NCI-H2227 treated with DMSO at 0.1 percent for 48 hours (cell line): ENCODE data around the gene CSRNP3.
A peak's percentile ranks its signal among the peaks of the same experiment; 100 is the strongest.

Source experiments
- DNase-seq: peaks from one replicate; lab custom pipeline; 2025; lab: John Stamatoyannopoulos, UW

Gene CSRNP3, protein sequence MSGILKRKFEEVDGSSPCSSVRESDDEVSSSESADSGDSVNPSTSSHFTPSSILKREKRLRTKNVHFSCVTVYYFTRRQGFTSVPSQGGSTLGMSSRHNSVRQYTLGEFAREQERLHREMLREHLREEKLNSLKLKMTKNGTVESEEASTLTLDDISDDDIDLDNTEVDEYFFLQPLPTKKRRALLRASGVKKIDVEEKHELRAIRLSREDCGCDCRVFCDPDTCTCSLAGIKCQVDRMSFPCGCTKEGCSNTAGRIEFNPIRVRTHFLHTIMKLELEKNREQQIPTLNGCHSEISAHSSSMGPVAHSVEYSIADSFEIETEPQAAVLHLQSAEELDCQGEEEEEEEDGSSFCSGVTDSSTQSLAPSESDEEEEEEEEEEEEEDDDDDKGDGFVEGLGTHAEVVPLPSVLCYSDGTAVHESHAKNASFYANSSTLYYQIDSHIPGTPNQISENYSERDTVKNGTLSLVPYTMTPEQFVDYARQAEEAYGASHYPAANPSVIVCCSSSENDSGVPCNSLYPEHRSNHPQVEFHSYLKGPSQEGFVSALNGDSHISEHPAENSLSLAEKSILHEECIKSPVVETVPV

GRCh38 chr2:165469417-165469816, at the start of gene CSRNP3:
Gene CSRNP3 (plus strand): TSS chr2:165469698. CDS start chr2:165595066, 125,368 bp downstream.
- peak; percentile 99 for DNase-seq

DNA sequence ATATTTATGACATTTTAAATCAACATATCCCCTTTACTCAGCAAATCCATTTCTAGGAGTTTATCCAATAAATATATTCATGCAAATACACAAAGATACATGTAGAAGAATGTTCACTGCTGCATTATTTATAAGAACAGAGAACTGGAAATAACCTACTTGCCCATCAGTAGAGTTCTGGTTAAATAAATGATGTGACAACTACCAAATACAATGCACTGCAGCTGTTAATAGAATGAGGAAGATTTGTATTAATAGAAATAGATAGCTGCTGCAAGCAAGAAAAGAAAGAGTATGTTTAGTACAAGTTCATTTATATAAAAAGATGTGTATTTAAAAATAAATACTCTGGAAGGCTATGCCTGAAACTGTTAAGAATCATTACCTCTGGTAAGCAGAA, 49.3 kb upstream of the CSRNP3 start:
- no peak for DNase-seq

- no peak for DNase-seq
These were observed 46.4 kb upstream of the CSRNP3 start for GRCh38 chr2:165423081-165423480.

GRCh38 chr2:165425556-165425955, 43.9 kb upstream of the CSRNP3 start:
- no peak for DNase-seq

DNA sequence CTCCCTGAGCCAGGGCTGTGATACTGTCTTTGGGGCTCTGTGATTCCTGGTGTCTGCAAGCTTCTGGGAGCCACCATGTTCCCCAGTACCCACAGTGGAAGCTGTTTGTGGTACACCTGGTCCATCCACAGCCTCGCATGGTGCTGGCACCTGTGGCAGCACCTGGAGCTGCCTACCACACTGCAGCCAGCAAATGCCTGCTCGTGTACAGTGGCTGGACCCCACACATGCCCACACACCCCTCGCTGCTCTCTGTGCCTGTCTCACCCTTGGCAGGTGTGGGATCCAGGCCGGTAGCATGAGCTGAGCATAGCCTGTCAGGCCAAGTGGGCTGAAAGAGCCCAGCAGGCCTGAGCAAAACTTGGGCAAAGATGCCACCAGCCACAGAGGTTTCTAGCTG, 41.8 kb upstream of the CSRNP3 start:
- DNase-seq: no peak

GRCh38 chr2:165428926-165429325, 40.6 kb upstream of the CSRNP3 start:
- no peak for DNase-seq

GRCh38 chr2:165431014-165431413, 38.5 kb upstream of the CSRNP3 start:
- no peak for DNase-seq

DNA sequence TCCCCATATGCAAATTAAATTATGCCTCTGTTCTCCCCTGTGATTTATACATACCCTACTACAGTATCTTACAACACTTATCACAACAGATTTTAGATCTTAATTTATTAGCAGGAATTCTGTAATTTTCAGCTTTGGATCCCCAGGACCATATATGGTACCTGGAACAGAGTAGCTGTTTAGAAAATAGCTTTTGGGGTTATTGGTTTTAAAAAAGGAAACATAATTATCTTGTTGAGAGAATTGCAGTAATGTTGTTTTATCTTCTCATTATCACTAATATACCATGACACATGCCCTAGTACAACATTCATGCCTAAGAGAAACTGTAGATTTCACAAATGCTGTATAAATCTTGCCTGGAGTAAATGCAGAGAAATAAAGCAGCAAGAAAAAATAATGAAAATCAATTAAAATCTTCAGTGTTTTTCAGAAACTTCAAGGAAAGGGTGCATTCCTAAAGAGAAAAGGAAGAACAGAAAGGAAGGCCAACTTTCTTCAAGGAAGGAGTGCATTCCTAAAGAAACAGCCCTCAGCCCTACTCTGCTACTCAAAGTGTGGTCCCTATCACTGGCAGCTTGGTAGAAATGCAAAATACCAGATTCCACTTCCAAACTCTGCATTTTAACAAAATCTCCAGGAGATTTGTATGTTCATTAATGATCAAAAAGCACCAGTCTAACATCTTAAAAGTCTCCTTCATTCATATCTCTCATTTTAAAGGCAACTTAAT, 37.1 kb upstream of the CSRNP3 start:
- no peak for DNase-seq

DNA sequence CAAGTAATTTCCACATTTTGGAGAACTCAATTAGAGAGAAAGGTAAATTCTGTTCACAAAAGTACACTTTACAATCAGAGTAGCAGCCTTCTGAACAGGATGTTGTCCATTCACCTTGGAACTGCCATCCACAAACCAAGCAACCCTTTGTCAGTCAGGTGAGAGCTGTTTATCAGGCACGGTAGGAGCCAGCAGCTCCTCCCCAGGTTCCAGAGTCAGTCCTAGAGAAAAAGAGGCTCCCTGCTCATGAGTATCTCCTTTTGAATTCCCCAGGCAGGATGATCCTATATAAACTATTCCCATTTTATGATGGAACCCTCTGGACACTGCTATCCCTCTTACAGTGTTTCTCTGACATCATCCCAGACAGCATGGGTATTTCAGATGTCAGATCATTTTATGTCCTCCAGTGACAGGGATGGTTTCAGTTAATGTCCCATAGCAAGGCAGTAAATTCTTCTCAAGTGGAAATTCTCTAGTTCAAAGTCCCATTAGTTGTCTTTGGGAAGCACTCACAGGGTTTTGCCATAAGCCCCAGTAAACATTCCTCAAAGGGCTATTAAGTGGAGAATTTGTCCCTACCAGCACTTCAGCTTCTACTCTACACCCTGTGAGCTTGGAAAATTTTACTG, 34.5 kb upstream of the CSRNP3 start:
- no peak for DNase-seq

DNA sequence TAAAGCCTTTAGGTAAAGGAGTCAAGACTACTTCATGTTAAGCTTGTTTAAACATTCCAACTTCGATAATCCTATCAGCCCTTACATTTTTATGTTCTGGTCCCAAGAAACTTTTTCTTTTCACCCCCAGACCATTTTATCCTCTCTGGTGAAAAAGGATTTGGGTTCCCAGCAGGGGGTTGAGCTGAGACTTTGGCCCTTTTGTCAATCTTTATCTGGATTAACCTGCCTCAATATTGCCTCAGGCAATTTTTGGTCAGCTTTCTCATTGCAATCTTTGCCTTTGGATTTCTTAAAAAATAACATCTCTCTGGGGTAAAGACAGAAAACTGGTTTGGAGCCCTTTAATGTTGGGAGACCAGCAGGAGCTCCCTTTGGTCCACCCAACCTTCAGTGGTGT, 33.9 kb upstream of the CSRNP3 start:
- DNase-seq: no peak

GRCh38 chr2:165436559-165436958, 32.9 kb upstream of the CSRNP3 start:
- DNase-seq: no peak

- DNase-seq: peak; percentile 68
These were observed 29.1 kb upstream of the CSRNP3 start for GRCh38 chr2:165440367-165440766.

DNA sequence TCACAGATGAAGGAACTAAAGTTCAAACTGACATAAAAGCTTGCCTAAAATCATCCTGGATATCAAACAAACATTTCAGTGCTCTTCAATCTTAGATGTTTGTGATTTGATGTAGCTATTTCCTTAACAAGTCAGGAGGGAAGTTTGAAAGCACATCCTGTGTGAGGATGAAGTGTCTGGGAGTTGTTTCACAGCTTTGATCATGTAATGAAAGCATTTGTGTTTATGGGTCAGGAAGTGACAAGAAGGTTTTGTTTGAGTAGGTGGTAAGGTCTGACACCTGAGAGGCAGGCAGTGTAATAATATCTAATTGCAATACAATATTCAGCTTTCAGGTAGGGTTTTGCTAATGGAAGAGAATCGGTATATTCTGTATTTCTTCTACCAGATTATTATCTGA, 26.0 kb upstream of the CSRNP3 start:
- no peak for DNase-seq

- DNase-seq: no peak
These were observed 21.1 kb upstream of the CSRNP3 start for GRCh38 chr2:165448406-165448805.

GRCh38 chr2:165450156-165450555, 19.3 kb upstream of the CSRNP3 start:
- peak; percentile 76 for DNase-seq

- no peak for DNase-seq
These were observed 17.2 kb upstream of the CSRNP3 start for GRCh38 chr2:165452327-165452726.

DNA sequence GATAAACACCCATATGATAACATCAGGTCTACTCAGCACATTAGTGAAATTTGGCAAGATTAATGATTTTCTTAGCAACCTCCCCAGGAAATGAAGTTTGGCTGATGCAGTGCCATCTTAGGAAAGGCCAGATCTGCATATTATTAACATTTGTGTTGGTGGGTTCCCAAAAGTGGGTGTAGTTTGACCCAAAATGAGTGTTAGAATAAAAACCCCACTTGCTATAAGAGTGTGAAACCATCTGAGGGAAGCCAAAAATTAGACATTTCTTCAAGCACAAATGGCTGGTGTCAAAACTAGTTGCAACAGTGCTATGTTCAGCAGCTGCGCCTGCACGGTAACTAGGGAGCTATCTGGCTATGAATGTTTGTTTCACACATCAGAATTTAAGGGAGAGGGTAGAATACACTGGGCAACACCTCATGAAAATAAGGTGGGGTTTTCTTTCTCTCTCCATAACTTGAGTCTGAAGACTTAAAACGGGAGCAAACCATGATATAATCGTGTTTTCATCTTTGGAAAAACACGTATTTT, 15.9 kb upstream of the CSRNP3 start:
- no peak for DNase-seq

GRCh38 chr2:165454905-165455304, 14.6 kb upstream of the CSRNP3 start:
- DNase-seq: no peak

DNA sequence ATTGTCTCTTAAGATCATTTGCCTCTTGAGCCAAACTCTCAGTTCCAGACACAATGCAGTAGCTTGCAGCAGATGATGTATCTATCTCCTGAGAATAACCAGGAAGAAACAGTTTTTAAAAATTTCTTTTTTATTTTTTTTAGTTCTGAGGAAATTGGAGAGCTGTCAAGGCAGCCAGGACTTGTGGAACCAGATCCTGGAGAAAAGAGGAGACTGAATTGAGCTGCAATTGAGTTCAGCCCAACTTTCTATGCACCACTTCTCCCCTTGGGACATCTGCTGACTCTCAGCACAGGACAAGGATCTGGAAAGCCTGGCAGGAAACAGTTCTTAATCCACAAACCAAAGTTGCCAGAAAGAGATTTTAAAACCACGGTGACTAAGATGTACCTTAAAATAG, 13.5 kb upstream of the CSRNP3 start:
- DNase-seq: no peak

DNA sequence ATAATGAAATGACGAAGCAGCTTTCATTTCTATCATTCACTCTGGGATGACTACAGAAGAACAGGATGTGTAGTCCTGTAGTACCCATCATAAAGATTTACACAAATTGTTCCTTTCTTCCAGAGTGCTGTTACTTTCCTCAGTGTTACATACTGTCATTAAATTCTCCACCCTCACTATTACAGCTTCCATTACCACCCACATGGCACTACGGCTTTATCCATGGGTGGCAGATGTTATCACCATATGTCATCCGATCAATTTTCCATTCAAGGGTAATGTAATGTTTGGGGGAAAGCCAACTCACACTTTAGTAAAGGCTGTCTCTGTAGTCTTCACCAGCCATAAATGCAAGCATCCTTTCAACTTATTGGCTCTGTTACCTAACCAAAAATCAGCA, 7.1 kb upstream of the CSRNP3 start:
- peak; percentile 93 for DNase-seq

DNA sequence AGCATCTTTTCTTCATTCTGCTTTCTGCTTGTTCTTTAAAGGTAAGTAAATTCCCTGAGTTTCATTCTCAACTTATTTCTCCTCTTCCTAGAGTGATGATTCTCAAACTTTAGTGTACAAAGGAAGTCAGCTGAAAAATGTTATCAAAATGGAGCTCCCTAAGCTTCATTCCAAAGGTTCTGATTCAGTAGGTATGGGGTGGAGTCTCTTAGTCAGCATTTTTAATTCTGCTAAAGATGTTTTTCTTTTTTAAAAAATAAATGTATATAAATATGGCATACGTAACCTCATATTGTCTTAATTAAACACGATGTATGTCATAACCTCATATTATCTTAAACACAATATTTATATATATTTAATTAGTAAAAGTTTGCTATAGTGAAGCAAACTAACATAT, 3.1 kb upstream of the CSRNP3 start:
- DNase-seq: no peak

- DNase-seq: no peak
These were observed 1.6 kb upstream of the CSRNP3 start for GRCh38 chr2:165467921-165468320.
